Activated CD8-positive, alpha-beta T cell treated with anti-CD3 and anti-CD28 coated beads for 36 hours (primary cell): ENCODE data around the gene LYRM7. TPM values are rescaled to one million over a fixed set of nuclear protein-coding genes. Genes with fewer than 3 reads are reported as not detected.

Experiments used
- ATAC-seq: fragments of 200-7000 bp; cut with Tn5 transposase; one replicate; pipeline ENCODE4 v1.10.0; 2021; ENCODE audit warnings: mild to moderate bottlenecking, moderate library complexity
- CTCF ChIA-PET: fragments of 350-600 bp; sonication (Branson Sonifier 250); formaldehyde crosslinking; loops from one replicate; lab custom pipeline; 2021; ENCODE audit warnings: antibody characterized with exemption; lab: Charles Lee
- POLR2A ChIA-PET: fragments of 350-600 bp; sonication (Branson Sonifier 250); formaldehyde crosslinking; loops from one replicate; lab custom pipeline; 2021; ENCODE audit warnings: antibody characterized with exemption; lab: Charles Lee
- DNase-seq: peaks from one replicate; pipeline ENCODE4 v3.0.0-alpha.2; 2020
- H3K27ac Mint-ChIP-seq: one replicate; pipeline ENCODE4 v1.8.0; 2021; ENCODE audit warnings: mild to moderate bottlenecking, mixed read lengths
- H3K27me3 Mint-ChIP-seq: one replicate; pipeline ENCODE4 v1.8.0; 2021; ENCODE audit warnings: mixed read lengths
- H3K36me3 Mint-ChIP-seq: one replicate; pipeline ENCODE4 v1.8.0; 2021; ENCODE audit warnings: low read depth, mixed read lengths
- H3K4me1 Mint-ChIP-seq: one replicate; pipeline ENCODE4 v1.8.0; 2021; ENCODE audit warnings: low read depth, mixed read lengths
- H3K4me3 Mint-ChIP-seq: one replicate; pipeline ENCODE4 v1.8.0; 2021; ENCODE audit warnings: mild to moderate bottlenecking, moderate library complexity, mixed read lengths
- H3K9me3 Mint-ChIP-seq: one replicate; pipeline ENCODE4 v1.8.0; 2021; ENCODE audit warnings: mixed read lengths
- intact Hi-C: fragments of 100-400 bp; cut with micrococcal nuclease; formaldehyde crosslinking; loops from one replicate; pipeline ENCODE4 v1.10.0; 2022
- total RNA-seq, 2 experiments: library from RNA; stranded (reverse); gene quantifications; one replicate each; pipeline ENCODE4 v1.2.3, GENCODE V29; 2021
- TF ChIP-seq, protein P1 (sequence below): fragments of 200-600 bp; IDR thresholded peaks from one replicate; pipeline ENCODE4 v1.8.0; 2022; ENCODE audit warnings: antibody characterized with exemption, mild to moderate bottlenecking

Gene LYRM7
- total RNA-seq, 2 experiments from 2014 or later: 23.2 to 24.0 TPM

DNA sequence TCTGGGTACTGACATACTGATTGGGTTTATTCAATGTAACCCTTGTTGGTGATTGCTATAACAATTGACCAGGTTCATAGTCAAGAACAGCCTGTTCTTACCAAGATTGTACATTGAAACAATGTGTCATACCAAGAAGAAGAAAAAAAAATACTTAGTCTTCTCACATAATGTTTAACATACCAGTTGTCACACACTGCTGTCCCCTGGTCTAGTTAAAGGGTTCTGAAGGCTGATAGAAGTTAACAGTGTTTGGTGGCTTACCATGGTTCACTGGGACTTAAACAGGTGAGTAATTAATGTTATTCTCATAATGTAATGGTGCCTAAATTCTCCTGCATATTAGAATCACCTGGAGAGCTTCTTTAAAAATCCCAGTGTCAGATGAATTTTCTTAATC lies 74.6 kb downstream of the LYRM7 start:
- no peak for DNase-seq
- H3K36me3 Mint-ChIP-seq: peaks cover 1% of the 10 kb centered on the region
- ATAC-seq: no peak
- intact Hi-C loops: no loop called here
- H3K27ac Mint-ChIP-seq: no peak overlapping the region
- CTCF ChIA-PET: interaction anchor here (1.4 to 1.5 kb wide), 2 partner anchors 9 to 20 kb away, joined by 3 to 4 read pairs; no protein-coding TSS in a partner anchor
- H3K27me3 Mint-ChIP-seq: no peaks in the 10 kb centered on the region
- peaks cover 2% of the 10 kb centered on the region for H3K9me3 Mint-ChIP-seq
- TF ChIP-seq, protein P1, sequence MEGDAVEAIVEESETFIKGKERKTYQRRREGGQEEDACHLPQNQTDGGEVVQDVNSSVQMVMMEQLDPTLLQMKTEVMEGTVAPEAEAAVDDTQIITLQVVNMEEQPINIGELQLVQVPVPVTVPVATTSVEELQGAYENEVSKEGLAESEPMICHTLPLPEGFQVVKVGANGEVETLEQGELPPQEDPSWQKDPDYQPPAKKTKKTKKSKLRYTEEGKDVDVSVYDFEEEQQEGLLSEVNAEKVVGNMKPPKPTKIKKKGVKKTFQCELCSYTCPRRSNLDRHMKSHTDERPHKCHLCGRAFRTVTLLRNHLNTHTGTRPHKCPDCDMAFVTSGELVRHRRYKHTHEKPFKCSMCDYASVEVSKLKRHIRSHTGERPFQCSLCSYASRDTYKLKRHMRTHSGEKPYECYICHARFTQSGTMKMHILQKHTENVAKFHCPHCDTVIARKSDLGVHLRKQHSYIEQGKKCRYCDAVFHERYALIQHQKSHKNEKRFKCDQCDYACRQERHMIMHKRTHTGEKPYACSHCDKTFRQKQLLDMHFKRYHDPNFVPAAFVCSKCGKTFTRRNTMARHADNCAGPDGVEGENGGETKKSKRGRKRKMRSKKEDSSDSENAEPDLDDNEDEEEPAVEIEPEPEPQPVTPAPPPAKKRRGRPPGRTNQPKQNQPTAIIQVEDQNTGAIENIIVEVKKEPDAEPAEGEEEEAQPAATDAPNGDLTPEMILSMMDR: no peak
- H3K4me3 Mint-ChIP-seq: no peak overlapping the region
- peaks cover 28% of the 10 kb centered on the region for H3K4me1 Mint-ChIP-seq
- POLR2A ChIA-PET: interaction anchor here (1.2 to 1.3 kb wide), 2 partner anchors 9 to 19 kb away, joined by 3 read pairs; partner anchors contain the start of gene CDC42SE2

DNA sequence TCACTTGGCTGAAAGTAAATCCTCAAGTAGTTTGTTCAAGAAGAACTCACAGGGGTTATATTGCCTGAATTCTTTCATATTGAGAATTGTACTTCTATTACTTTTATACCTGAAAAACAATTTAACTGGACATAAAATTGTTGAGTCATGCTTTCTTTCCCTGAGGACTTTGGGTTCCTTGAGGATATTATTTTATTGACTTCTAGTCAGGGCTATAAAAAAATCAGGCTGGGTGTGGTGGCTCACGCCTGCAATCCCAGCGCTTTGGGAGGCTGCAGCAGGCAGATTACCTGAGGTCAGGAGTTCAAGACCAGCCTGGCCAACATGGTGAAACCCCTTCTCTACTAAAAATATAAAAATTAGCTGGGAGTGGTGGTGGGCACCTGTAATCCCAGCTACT lies 75.2 kb downstream of the LYRM7 start:
- peaks cover 2% of the 10 kb centered on the region for H3K9me3 Mint-ChIP-seq
- ChIA-PET CTCF (interaction anchor here (1.4 to 1.5 kb wide), 2 partner anchors 9 to 20 kb away, joined by 3 to 4 read pairs; no protein-coding TSS in a partner anchor), POLR2A (interaction anchor here (0.6 to 1.3 kb wide), 3 partner anchors 8 to 35 kb away, joined by 3 read pairs; partner anchors contain the start of gene CDC42SE2)
- DNase-seq (no peak), ATAC-seq (no peak)
- H3K4me1 Mint-ChIP-seq: peaks cover 33% of the 10 kb centered on the region
- no peaks in the 10 kb centered on the region for H3K27me3 Mint-ChIP-seq
- no peak overlapping the region for H3K4me3 Mint-ChIP-seq
- H3K27ac Mint-ChIP-seq: no peak overlapping the region
- intact Hi-C loops: no loop called here
- TF ChIP-seq, protein P1: no peak
- peaks cover 1% of the 10 kb centered on the region for H3K36me3 Mint-ChIP-seq

DNA sequence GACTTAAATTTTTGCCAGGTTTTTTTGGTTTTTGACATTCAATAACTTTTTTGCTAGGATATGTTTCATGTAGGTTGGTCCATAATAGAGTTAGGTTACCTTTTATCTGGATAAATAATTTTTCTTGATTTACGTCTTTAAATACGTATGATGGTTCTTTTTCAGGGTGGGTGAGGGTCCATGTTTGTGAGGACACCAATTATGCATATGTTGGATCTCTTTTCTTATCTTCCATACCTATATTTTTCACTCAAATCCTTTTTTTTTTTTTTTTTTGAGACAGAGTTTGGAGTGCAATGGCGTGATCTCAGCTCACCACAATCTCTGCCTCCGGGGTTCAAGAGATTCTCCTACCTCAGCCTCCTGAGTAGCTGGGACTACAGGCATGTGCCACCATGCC lies 75.8 kb downstream of the LYRM7 start:
- Mint-ChIP-seq H3K9me3 (peaks cover 2% of the 10 kb centered on the region), H3K4me3 (no peak overlapping the region), H3K27ac (no peak overlapping the region), H3K4me1 (peaks cover 38% of the 10 kb centered on the region), H3K36me3 (peaks cover 1% of the 10 kb centered on the region), H3K27me3 (no peaks in the 10 kb centered on the region)
- TF ChIP-seq, protein P1: no peak
- ChIA-PET CTCF (no interaction called here), POLR2A (interaction anchor here (0.6 to 1.3 kb wide), 2 partner anchors 18 to 35 kb away, joined by 3 read pairs; partner anchors contain the start of gene CDC42SE2)
- ATAC-seq (no peak), DNase-seq (no peak)
- intact Hi-C loops: no loop called here

DNA sequence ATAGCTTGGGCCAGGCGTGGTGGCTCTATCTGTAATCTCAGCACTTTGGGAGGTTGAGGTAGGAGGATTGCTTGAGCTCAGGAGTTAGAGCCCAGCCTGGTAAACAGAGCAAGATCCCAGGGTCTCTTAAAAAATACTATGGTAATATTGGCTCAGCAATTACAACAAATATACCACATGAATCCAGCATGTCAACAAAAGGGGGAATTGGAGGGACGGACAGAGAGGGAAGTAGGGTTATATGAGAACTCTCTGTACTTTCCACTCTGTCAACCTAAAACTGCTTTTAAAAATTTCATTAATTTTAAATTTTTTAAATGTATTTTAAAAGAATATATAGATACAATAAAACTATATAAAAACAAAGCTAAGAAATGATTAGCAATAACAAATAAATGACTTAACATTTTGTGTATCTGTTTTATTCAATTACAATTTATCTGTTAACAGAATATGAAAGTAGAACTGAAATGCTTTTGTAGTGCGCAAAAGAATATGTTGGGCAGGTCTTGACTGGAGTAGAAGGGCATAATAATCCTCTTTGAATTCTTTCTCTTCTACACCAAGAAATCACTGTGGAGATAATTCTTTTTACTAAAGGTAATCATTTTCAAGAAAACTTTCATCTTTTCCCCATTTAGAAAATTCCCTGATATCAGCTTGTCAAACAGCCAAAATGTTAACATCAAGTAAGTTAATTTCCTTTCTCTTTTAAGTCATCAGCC lies 80.2 kb downstream of the LYRM7 start:
- Mint-ChIP-seq H3K36me3 (peaks cover 7% of the 10 kb centered on the region), H3K27me3 (no peaks in the 10 kb centered on the region), H3K27ac (peak overlapping the region; percentile 96), H3K9me3 (peaks cover 2% of the 10 kb centered on the region), H3K4me1 (peaks cover 43% of the 10 kb centered on the region), H3K4me3 (peak overlapping the region; percentile 68)
- POLR2A ChIA-PET: interaction anchor here (0.7 to 7.6 kb wide), 7 partner anchors 18 to 87 kb away, joined by 3 to 170 read pairs (median 4); partner anchors contain the start of gene CDC42SE2
- no peak for DNase-seq
- intact Hi-C loops: no loop called here
- no peak for ATAC-seq
- TF ChIP-seq, protein P1: no peak
- CTCF ChIA-PET: interaction anchor here (0.8 to 1.9 kb wide), 6 partner anchors 12 to 56 kb away, joined by 3 to 6 read pairs (median 3); no protein-coding TSS in a partner anchor
